Activated CD4-positive, alpha-beta T cell treated with anti-CD3 and anti-CD28 coated beads, Interleukin-2, Interleukin-4, amounts not matched to agents 100 ng/mL and 50 ng/mL, durations not matched to agents 16 hours and 8 hours (primary cell): ENCODE results near the gene NGLY1.

ENCODE experiments used
- DNase-seq: peaks from one replicate; pipeline ENCODE4 v3.0.0-alpha.2; 2020; ENCODE audit warnings: low spot score

Gene NGLY1

GRCh38 chr3:25707268-25707926 is 75.8 kb downstream of the NGLY1 start:
- DNase-seq: no peak

GRCh38 chr3:25706213-25706612 is 77.0 kb downstream of the NGLY1 start:
- no peak for DNase-seq

GRCh38 chr3:25697553-25697952 is 85.7 kb downstream of the NGLY1 start:
- no peak for DNase-seq

GRCh38 chr3:25695731-25696420 is 87.4 kb downstream of the NGLY1 start:
- DNase-seq: no peak

GRCh38 chr3:25693238-25693637 is 90.0 kb downstream of the NGLY1 start:
- DNase-seq: no peak

DNA sequence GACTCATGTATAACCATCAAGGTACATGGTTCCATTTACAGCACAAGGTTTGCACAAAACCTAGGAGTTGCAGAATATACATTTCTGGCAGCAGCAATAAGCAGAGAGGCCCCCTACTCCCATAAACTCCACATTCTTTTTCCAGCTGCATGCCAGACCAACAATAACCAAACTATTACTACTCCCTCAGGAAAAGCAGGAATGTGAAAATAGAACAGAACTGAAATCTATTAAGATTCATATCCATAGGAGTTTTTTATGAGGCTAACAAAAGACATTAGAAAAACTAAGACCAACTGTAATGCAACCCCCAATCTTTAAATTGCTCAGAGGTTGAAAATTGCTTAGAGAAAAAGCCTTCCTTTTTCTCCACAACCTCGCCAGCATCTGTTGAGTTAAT is 90.9 kb downstream of the NGLY1 start:
- DNase-seq: no peak

DNA sequence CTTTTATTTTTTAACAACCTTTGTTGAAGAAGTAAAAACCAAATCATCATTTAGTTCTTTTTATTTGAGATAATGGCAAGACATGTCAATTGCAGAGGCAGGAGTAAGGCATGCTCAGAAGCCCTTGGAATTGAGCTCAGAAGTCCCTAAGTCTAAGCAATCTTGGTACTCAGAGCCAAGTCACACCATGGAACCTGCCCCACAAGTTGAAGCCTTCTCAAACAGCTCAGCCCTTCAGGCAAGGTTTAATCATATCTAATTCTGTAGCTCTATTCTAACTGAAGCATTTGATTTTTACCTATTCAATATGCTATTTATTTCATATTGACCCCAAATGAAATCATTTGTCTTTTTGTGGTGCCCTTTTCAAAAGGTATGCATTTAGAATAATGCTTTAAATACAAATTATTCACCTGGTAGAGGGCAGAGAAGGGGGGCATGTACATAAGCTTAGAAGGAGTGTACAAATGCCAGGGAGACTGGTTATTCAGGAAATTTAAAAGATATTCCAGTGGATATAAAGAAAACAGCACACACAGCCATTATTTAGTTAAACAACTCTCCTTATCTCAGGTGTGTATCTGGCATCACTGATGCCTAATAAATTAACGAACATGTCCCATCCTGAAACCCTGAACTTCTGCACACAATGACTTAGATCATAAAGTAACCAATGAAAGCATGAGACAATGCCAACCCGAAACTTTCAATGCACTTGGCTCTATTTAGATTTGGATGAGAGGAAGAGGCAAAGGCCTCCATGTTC is 92.3 kb downstream of the NGLY1 start:
- no peak for DNase-seq

DNA sequence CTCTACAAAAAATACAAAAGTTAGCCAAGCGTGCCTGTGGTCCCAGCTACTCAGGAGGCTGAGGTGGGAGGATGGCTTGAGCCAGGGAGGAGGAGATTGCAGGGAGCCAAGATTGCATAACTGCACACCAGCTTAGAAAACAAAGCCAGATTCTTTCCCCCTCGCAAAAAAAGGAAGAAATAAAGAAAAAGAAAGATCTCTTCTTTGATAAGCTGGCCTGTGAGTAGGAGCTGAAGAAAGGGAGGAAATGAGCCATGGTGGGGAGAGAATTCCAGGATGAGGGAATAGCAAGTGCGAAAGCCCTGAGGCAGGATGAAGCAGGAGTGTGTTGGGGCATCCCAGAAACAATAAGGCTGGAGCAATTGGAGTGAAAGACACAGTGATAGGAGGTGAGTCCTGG is 94.0 kb downstream of the NGLY1 start:
- no peak for DNase-seq

DNA sequence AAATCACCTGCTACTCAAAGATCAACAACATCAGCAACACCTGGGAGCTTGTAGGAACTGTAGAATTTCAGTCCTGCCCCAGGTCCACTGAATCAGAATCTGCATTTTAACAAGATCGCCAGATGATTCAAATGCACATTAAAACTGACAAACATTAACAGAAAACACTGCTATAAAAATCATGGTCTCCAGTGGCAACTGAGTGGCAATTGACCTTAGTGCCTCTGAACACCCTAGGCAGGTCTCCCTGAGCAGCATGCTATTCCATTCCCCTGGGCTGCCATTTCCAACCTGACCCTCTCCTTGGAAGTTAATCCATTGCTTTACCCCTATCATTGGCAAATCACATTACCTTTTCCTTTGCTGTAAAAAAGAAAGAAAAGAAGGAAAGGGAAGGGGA is 95.5 kb downstream of the NGLY1 start:
- DNase-seq: no peak

DNA sequence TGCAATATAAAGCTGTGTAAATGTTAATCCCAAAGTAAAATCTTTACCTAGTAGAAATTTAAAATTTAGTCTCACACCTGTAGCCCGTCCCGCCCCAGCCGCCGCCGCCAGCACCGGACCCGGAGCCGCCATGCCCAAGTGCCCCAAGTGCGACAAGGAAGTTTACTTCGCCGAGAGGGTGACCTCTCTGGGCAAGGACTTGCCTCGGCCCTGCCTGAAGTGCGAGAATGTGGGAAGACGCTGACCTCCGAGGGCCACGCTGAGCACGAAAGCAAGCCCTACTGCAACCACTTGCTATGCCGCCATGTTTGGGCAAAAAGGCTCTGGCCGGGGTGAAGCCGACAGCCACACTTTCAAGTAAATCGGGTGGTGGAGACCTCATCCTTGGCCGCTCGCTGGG is 96.5 kb downstream of the NGLY1 start:
- DNase-seq: no peak

- no peak for DNase-seq
Observed at GRCh38 chr3:25683882-25684281, 99.4 kb downstream of the NGLY1 start.

GRCh38 chr3:25683410-25683809 is 99.8 kb downstream of the NGLY1 start:
- DNase-seq: no peak

- DNase-seq: no peak
Observed at GRCh38 chr3:25679642-25680302, 103.5 kb downstream of the NGLY1 start.

DNA sequence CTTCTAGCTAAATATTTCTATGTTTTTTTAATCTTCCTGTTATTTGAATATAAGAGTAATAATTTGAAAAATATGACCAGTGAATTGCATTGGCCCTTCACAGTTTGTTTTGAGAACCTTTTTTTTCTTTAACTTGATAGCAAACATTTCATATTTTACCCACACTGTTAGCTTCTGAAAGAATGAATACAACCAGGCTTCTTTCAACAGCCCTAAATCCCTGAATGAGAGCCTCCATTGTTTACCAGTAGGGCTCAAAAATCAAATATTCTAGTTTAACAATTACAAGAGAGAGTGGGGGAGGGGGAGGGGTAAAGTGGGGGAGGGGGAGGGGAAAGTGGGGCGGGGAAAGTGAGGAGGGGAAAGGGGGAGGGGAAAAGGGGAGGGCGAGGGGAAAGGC is 104.1 kb downstream of the NGLY1 start:
- DNase-seq: no peak

DNA sequence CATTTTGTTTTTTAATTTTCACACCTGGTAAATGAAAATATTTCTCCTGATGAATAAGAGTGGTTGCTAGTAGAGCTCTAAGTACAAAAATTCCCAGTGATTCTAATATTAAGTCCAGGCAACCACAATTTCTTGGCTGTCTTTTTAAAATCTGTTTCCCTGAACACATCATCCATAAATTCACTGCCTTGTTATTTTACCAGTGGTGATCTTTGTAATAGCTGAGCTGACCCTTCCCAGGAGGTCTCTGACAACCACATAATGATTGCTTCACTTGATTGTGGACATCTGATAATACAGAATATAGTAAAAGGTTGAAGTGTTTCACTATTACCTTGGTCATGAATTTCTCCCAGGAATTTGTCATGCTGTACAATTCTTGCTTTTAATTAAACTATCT is 104.7 kb downstream of the NGLY1 start:
- no peak for DNase-seq

- no peak for DNase-seq
Observed at GRCh38 chr3:25677121-25677520, 106.1 kb downstream of the NGLY1 start.

DNA sequence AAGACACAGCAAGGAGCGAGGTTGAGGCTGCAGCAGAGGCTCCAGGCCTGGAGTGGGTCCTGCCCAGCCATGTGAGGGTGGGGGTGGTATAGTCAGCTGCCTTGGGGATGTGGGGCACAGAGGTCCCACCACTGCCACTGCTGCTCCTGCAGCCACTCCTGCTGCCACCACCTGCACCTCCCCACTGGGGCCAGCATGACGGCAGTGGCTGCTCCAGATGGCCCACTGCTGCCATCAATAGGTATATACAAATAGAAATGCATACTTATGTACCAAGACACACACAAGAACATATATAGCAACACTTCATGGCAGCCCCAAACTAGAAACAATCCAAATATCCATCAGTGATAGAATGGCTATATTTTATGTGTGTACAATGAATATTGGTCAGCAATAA is 108.6 kb downstream of the NGLY1 start:
- DNase-seq: no peak

GRCh38 chr3:25673738-25674298 is 109.4 kb downstream of the NGLY1 start:
- no peak for DNase-seq
